HL-60 (cell line): ENCODE measurements around the gene SLC35G6.

Experiments
- DNase-seq, 2 experiments: peaks; one replicate each; pipeline ENCODE4 v3.0.0-alpha.2; 2010 to 2020; ENCODE audit warnings: low read depth in 1 of 2, low spot score in 1 of 2
- H3K27ac ChIP-seq: fragments of 250-450 bp; sonication (Bioruptor Pico); replicated peaks from 2 replicates; pipeline ENCODE4 v1.5.1; 2020; ENCODE audit warnings: mild to moderate bottlenecking, moderate library complexity
- H3K27me3 ChIP-seq: fragments of 250-450 bp; sonication (Bioruptor Pico); 2 replicates; pipeline ENCODE4 v1.5.1; 2021; ENCODE audit warnings: mild to moderate bottlenecking, moderate library complexity; ENCODE audit not compliant: insufficient read depth, poor library complexity, severe bottlenecking
- H3K4me3 ChIP-seq: replicated peaks from 2 replicates; pipeline ENCODE4 v1.5.1; 2011; ENCODE audit warnings: mild to moderate bottlenecking, control low read depth, low read length; ENCODE audit not compliant: insufficient read depth
- GABPA ChIP-seq: IDR thresholded peaks from 2 replicates; pipeline ENCODE4 v1.6.1; 2012; ENCODE audit warnings: low read depth
- POLR2AphosphoS5 ChIP-seq: IDR thresholded peaks from 2 replicates; pipeline ENCODE4 v1.6.1; 2012; ENCODE audit warnings: low read depth
- SPI1 ChIP-seq: IDR thresholded peaks from 2 replicates; pipeline ENCODE4 v1.6.1; 2012; ENCODE audit warnings: low read depth, mild to moderate bottlenecking, borderline replicate concordance
- TF ChIP-seq, protein P1 (sequence below): IDR thresholded peaks from one replicate; pipeline ENCODE4 v1.5.1; 2011; ENCODE audit warnings: low read length, control low read depth, inconsistent platforms; ENCODE audit not compliant: insufficient read depth
- TF ChIP-seq, protein P2 (sequence below): IDR thresholded peaks from 2 replicates; pipeline ENCODE4 v1.6.1; 2012; ENCODE audit warnings: low read depth; ENCODE audit not compliant: insufficient replicate concordance

The SLC35G6 gene

GRCh38 chr17:7477392-7478275, 3.6 kb upstream of the SLC35G6 start:
- Histone ChIP-seq H3K27ac (no peak overlapping the region), H3K4me3 (no peak overlapping the region)
- DNase-seq: no peak

DNA sequence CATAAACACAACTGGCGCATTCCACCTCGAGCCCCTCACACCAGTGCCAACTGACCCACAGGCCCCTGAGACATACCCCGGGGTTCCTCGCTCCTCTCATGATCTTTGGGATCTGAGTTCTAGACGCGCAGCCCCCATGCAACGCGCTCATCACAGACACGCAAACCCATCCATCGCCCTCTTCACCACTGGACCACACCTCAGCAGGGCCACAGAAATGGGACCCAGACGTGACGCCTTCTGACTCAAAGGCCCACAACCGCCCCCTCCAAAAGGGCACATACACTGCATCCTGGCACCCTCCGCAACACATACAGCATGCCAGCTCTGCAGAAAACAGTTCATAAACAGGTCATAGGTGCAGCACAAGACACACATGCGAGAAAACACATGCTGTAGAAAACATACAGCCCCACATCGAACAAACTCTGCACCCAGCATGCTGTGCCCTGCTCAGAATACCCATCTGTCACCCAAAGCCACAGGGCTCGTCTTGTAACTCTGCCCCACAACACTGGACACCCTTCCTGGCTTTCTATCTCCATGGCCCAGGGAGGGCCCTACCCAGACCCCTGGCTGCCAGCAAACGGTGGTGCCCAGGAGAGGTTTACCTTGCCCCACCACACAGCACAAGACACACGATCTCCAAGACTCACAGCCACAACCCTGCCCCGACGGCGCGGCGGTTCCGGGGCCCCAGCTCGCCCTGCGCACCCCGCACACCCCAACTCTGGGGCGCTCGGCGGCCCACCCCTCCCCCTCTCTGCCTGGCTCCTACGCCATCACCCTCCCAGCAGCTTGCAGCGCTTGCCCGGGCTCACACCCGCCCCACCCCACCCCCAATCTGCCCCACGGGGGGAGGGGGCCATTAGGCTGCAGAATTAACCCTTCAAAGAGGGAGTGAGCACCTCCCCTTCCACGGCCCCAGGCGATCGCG, 2.7 kb upstream of the SLC35G6 start:
- Histone ChIP-seq H3K4me3 (peak overlapping the region; percentile 43), H3K27me3 (no peaks in the 10 kb centered on the region), H3K27ac (no peak overlapping the region)
- no peak for TF ChIP-seq SPI1
- TF ChIP-seq POLR2AphosphoS5: no peak
- TF ChIP-seq, protein P1, sequence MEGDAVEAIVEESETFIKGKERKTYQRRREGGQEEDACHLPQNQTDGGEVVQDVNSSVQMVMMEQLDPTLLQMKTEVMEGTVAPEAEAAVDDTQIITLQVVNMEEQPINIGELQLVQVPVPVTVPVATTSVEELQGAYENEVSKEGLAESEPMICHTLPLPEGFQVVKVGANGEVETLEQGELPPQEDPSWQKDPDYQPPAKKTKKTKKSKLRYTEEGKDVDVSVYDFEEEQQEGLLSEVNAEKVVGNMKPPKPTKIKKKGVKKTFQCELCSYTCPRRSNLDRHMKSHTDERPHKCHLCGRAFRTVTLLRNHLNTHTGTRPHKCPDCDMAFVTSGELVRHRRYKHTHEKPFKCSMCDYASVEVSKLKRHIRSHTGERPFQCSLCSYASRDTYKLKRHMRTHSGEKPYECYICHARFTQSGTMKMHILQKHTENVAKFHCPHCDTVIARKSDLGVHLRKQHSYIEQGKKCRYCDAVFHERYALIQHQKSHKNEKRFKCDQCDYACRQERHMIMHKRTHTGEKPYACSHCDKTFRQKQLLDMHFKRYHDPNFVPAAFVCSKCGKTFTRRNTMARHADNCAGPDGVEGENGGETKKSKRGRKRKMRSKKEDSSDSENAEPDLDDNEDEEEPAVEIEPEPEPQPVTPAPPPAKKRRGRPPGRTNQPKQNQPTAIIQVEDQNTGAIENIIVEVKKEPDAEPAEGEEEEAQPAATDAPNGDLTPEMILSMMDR: no peak
- TF ChIP-seq, protein P2, sequence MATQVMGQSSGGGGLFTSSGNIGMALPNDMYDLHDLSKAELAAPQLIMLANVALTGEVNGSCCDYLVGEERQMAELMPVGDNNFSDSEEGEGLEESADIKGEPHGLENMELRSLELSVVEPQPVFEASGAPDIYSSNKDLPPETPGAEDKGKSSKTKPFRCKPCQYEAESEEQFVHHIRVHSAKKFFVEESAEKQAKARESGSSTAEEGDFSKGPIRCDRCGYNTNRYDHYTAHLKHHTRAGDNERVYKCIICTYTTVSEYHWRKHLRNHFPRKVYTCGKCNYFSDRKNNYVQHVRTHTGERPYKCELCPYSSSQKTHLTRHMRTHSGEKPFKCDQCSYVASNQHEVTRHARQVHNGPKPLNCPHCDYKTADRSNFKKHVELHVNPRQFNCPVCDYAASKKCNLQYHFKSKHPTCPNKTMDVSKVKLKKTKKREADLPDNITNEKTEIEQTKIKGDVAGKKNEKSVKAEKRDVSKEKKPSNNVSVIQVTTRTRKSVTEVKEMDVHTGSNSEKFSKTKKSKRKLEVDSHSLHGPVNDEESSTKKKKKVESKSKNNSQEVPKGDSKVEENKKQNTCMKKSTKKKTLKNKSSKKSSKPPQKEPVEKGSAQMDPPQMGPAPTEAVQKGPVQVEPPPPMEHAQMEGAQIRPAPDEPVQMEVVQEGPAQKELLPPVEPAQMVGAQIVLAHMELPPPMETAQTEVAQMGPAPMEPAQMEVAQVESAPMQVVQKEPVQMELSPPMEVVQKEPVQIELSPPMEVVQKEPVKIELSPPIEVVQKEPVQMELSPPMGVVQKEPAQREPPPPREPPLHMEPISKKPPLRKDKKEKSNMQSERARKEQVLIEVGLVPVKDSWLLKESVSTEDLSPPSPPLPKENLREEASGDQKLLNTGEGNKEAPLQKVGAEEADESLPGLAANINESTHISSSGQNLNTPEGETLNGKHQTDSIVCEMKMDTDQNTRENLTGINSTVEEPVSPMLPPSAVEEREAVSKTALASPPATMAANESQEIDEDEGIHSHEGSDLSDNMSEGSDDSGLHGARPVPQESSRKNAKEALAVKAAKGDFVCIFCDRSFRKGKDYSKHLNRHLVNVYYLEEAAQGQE: no peak
- TF ChIP-seq GABPA: no peak
- no peak for DNase-seq

More at GRCh38 chr17:7477392-7478275, 3.6 kb upstream of the SLC35G6 start:
- no peaks in the 10 kb centered on the region for H3K27me3 ChIP-seq
- TF ChIP-seq, protein P1: no peak
- TF ChIP-seq GABPA (no peak), POLR2AphosphoS5 (no peak), SPI1 (no peak)
- TF ChIP-seq, protein P2: no peak

- H3K27me3 ChIP-seq: no peaks in the 10 kb centered on the region
- no peak within 1 kb of the TSS for H3K27ac ChIP-seq
- TF ChIP-seq SPI1 (no peak), GABPA (no peak), POLR2AphosphoS5 (no peak)
- TF ChIP-seq, protein P2: no peak
- TF ChIP-seq, protein P1: no peak
- no peak for DNase-seq
- H3K4me3 ChIP-seq: peak within 1 kb of the TSS; percentile 43
Observed at GRCh38 chr17:7479213-7480088, 1.8 kb upstream of the SLC35G6 start, which contains the start of gene ZBTB4. ZBTB4 (minus strand) TSS chr17:7479631; CDS start chr17:7466801, 12,830 bp downstream.
